ENCODE results near the gene NMRK1. TPM values are rescaled to one million over a fixed set of nuclear protein-coding genes. Genes with fewer than 3 reads are reported as not detected.

Gene NMRK1
- total RNA-seq, 1 donor from 2014 or later, result 3.5 TPM

DNA sequence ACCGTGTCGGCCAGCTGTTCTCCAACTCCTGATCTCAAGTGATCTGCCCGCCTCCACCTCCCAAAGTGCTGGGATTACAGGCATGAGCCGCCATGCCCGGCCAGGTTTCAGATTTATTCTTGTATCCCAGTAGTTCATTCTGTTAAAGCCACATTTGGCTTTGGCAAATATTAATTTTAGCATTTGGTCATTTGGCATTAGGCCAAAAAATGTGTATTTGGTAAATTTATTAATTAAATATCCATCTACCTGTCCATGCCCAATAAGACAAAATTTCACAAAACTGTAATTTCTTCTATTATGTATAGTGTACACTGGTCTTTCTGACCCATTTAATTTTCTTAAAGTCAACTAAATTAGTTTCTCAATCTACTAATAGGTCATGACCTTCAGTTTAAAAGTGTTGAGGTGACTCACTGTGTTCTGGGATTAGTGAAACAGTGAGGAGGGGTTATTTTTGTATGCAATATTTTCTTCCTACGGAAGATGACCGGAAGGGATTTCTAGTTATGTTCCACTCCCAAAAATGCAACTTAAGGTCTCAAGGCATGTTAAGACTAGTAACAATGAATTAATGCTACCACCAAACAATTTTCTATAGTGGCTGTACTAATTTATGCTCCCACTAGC, 21.4 kb upstream of the NMRK1 start:
- Mint-ChIP-seq H3K36me3 (ENCODE audit: insufficient read depth) (no peaks in the 10 kb centered on the region), H3K4me3 (ENCODE audit: low read depth) (no peak overlapping the region), H3K27ac (no peak overlapping the region), H3K4me1 (ENCODE audit: low read depth) (peaks cover 5% of the 10 kb centered on the region), H3K9me3 (ENCODE audit: low read depth) (no peaks in the 10 kb centered on the region), H3K27me3 (no peaks in the 10 kb centered on the region)
- DNase-seq (ENCODE audit: low spot score, unreplicated experiment), result no peak
- TF ChIP-seq, protein P1, sequence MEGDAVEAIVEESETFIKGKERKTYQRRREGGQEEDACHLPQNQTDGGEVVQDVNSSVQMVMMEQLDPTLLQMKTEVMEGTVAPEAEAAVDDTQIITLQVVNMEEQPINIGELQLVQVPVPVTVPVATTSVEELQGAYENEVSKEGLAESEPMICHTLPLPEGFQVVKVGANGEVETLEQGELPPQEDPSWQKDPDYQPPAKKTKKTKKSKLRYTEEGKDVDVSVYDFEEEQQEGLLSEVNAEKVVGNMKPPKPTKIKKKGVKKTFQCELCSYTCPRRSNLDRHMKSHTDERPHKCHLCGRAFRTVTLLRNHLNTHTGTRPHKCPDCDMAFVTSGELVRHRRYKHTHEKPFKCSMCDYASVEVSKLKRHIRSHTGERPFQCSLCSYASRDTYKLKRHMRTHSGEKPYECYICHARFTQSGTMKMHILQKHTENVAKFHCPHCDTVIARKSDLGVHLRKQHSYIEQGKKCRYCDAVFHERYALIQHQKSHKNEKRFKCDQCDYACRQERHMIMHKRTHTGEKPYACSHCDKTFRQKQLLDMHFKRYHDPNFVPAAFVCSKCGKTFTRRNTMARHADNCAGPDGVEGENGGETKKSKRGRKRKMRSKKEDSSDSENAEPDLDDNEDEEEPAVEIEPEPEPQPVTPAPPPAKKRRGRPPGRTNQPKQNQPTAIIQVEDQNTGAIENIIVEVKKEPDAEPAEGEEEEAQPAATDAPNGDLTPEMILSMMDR (IDR thresholded peaks at IDR 0.05; ENCODE audit: unreplicated experiment), result no peak

DNA sequence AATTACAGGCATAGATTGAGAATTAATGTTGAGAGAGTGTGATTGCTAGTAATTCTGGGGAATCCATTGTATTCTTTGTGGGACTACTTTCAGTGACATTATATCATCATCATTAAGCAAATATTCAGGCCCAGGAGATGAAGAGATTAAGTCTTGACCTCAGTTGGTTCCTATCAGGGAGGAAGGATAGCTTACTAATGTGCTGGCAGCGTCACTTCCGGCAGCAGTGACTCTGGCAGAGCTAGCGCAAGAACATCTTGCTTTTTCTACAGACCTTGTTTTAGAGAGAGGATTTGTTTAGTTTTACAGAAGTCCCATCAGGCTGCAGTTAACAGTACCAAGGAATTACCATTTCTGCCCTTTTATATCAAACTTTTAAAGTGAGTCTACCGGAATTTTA, 20.6 kb upstream of the NMRK1 start:
- no peak for DNase-seq (ENCODE audit: low spot score, unreplicated experiment)
- no peaks in the 10 kb centered on the region for H3K9me3 Mint-ChIP-seq (ENCODE audit: low read depth)
- no peak overlapping the region for H3K4me3 Mint-ChIP-seq (ENCODE audit: low read depth)
- peaks cover 5% of the 10 kb centered on the region for H3K4me1 Mint-ChIP-seq (ENCODE audit: low read depth)
- H3K36me3 Mint-ChIP-seq (ENCODE audit: insufficient read depth), result no peaks in the 10 kb centered on the region
- H3K27me3 Mint-ChIP-seq, result no peaks in the 10 kb centered on the region
- no peak overlapping the region for H3K27ac Mint-ChIP-seq
- TF ChIP-seq, protein P1 (IDR thresholded peaks at IDR 0.05; ENCODE audit: unreplicated experiment), result no peak

DNA sequence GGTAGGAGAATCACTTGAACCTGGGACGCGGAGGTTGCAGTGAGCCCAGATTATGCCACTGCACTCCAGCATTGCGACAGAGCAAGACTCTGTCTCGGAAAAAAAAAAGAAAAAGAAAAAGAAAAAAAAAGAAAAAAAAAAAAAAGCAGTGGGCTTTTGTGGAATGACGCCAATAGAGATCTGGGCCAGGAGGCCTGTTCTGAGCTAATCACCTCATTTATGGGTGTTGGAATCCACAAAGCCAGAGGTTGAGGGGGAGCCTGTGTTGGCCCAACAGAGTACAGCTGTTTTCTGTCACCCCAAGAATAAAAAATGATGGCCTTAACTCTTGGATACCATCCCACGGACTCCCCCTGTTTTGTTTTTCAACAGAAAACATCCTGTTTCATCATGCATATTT, 18.9 kb upstream of the NMRK1 start:
- DNase-seq (ENCODE audit: low spot score, unreplicated experiment), result no peak
- Mint-ChIP-seq H3K27me3 (no peaks in the 10 kb centered on the region), H3K4me1 (ENCODE audit: low read depth) (no peaks in the 10 kb centered on the region), H3K4me3 (ENCODE audit: low read depth) (no peak overlapping the region), H3K27ac (no peak overlapping the region), H3K36me3 (ENCODE audit: insufficient read depth) (no peaks in the 10 kb centered on the region), H3K9me3 (ENCODE audit: low read depth) (no peaks in the 10 kb centered on the region)
- TF ChIP-seq, protein P1 (IDR thresholded peaks at IDR 0.05; ENCODE audit: unreplicated experiment), result no peak

DNA sequence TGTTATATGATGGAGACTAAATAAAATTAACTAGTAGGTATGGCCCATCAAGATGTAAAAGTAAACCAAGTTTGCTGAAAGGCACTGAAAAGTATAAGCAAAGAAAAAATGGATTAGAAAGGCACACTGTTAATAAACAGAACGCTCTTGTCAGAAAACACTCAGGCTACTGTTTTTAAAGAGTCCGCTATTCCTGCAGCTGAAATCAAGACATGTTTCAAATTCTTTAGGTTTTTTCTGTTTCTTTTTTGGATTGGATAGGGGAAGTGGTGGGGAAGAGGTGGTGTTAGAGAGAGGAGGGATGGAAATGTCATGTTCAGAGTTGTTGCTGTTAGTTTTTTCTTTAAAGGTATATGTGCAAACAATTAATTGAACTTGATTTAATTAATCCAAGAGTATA, 17.9 kb upstream of the NMRK1 start:
- TF ChIP-seq, protein P1 (IDR thresholded peaks at IDR 0.05; ENCODE audit: unreplicated experiment), result no peak
- DNase-seq (ENCODE audit: low spot score, unreplicated experiment), result no peak
- Mint-ChIP-seq H3K36me3 (ENCODE audit: insufficient read depth) (no peaks in the 10 kb centered on the region), H3K4me3 (ENCODE audit: low read depth) (no peak overlapping the region), H3K9me3 (ENCODE audit: low read depth) (no peaks in the 10 kb centered on the region), H3K27ac (no peak overlapping the region), H3K27me3 (no peaks in the 10 kb centered on the region), H3K4me1 (ENCODE audit: low read depth) (peaks cover 8% of the 10 kb centered on the region)

DNA sequence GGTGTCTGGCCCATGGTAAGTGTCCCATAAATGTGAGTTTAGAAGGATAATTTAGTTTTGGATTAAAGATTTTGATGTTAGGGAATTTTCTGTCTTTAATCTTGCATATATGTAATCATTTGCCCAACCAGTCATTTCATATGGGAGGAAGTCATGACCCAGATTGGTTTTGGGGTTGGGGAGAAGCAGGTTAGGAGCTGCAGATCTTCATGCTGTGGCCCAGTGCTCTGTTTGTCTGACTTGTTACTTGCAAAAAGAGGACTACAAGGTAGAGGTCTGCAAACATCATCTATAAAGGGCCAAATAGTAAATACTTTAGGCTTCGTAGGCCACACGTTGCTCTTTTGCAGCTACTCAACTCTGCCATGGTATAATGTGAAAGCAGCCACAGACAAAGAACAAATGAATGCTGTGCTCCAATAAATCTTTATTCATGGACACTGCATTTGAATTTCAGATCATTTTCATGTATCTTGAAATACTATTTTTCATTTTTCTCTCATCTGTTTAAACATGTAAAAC, 17.1 kb upstream of the NMRK1 start:
- no peaks in the 10 kb centered on the region for H3K27me3 Mint-ChIP-seq
- H3K9me3 Mint-ChIP-seq (ENCODE audit: low read depth), result no peaks in the 10 kb centered on the region
- peaks cover 8% of the 10 kb centered on the region for H3K4me1 Mint-ChIP-seq (ENCODE audit: low read depth)
- DNase-seq (ENCODE audit: low spot score, unreplicated experiment), result no peak
- H3K4me3 Mint-ChIP-seq (ENCODE audit: low read depth), result no peak overlapping the region
- TF ChIP-seq, protein P1 (IDR thresholded peaks at IDR 0.05; ENCODE audit: unreplicated experiment), result no peak
- no peak overlapping the region for H3K27ac Mint-ChIP-seq
- H3K36me3 Mint-ChIP-seq (ENCODE audit: insufficient read depth), result no peaks in the 10 kb centered on the region
